ENCODE measurements around the gene MARCHF10. TPM values are rescaled to one million over a fixed set of nuclear protein-coding genes. Genes with fewer than 3 reads are reported as not detected.
"Not testable (repeated sequence)": the region's sequence is repeated elsewhere in the genome, so short reads cannot be mapped to it uniquely, and the experiment has no call there.

Gene MARCHF10
- total RNA-seq, 1 donor from 2014 or later: not detected

GRCh38 chr17:62696726-62697490 lies 111.2 kb downstream of the MARCHF10 start:
- H3K4me1 Mint-ChIP-seq (ENCODE audit: unreplicated experiment): peaks cover 14% of the 10 kb centered on the region
- H3K36me3 Mint-ChIP-seq: no peaks in the 10 kb centered on the region
- no peaks in the 10 kb centered on the region for H3K9me3 Mint-ChIP-seq
- peaks cover 6% of the 10 kb centered on the region for H3K27me3 Mint-ChIP-seq
- no peak for TF ChIP-seq CTCF (conservative IDR thresholded peaks at IDR 0.05)
- H3K27ac Mint-ChIP-seq: no peak overlapping the region
- no peak for DNase-seq (ENCODE audit: extremely low spot score, unreplicated experiment)
- H3K4me3 Mint-ChIP-seq: no peak overlapping the region

- no peak for TF ChIP-seq CTCF (conservative IDR thresholded peaks at IDR 0.05)
- Mint-ChIP-seq H3K36me3 (no peaks in the 10 kb centered on the region), H3K4me3 (no peak overlapping the region), H3K27ac (no peak overlapping the region), H3K4me1 (ENCODE audit: unreplicated experiment) (peaks cover 14% of the 10 kb centered on the region), H3K27me3 (peaks cover 6% of the 10 kb centered on the region), H3K9me3 (no peaks in the 10 kb centered on the region)
- no peak for DNase-seq (ENCODE audit: extremely low spot score, unreplicated experiment)
These were observed 111.9 kb downstream of the MARCHF10 start for GRCh38 chr17:62696256-62696655.

GRCh38 chr17:62695093-62695738 lies 112.9 kb downstream of the MARCHF10 start:
- not testable (repeated sequence) for H3K4me3 Mint-ChIP-seq; H3K27ac Mint-ChIP-seq; H3K9me3 Mint-ChIP-seq; DNase-seq (ENCODE audit: extremely low spot score, unreplicated experiment); H3K36me3 Mint-ChIP-seq; H3K27me3 Mint-ChIP-seq
- H3K4me1 Mint-ChIP-seq (ENCODE audit: unreplicated experiment): peaks cover 14% of the 10 kb centered on the region

- no peak for DNase-seq (ENCODE audit: extremely low spot score, unreplicated experiment)
- Mint-ChIP-seq H3K9me3 (no peaks in the 10 kb centered on the region), H3K27ac (no peak overlapping the region), H3K36me3 (no peaks in the 10 kb centered on the region), H3K4me3 (no peak overlapping the region), H3K4me1 (ENCODE audit: unreplicated experiment) (peaks cover 14% of the 10 kb centered on the region), H3K27me3 (no peaks in the 10 kb centered on the region)
- TF ChIP-seq CTCF (conservative IDR thresholded peaks at IDR 0.05): no peak
These were observed 114.3 kb downstream of the MARCHF10 start for GRCh38 chr17:62693616-62694409.

- DNase-seq (ENCODE audit: extremely low spot score, unreplicated experiment): no peak
- Mint-ChIP-seq H3K27me3 (no peaks in the 10 kb centered on the region), H3K4me3 (no peak overlapping the region), H3K4me1 (ENCODE audit: unreplicated experiment) (peaks cover 14% of the 10 kb centered on the region), H3K9me3 (no peaks in the 10 kb centered on the region), H3K36me3 (no peaks in the 10 kb centered on the region), H3K27ac (no peak overlapping the region)
- peak; percentile 68 for TF ChIP-seq CTCF (conservative IDR thresholded peaks at IDR 0.05)
These were observed 115.2 kb downstream of the MARCHF10 start for GRCh38 chr17:62692721-62693431.

Data from type B pancreatic cell (in vitro differentiated cells).